Liver (tissue), 3 donors: ENCODE measurements around the gene PGBD5.

ENCODE experiments used
- EGR1 ChIP-seq, 2 donors: IDR thresholded peaks; 2 replicates each; pipeline ENCODE4 v1.6.1; 2016 to 2018; ENCODE audit warnings: antibody characterized with exemption in 2 of 2, low read depth in 2 of 2
- FOXA1 ChIP-seq: IDR thresholded peaks from 2 replicates; pipeline ENCODE4 v1.6.1; 2016; ENCODE audit warnings: antibody characterized with exemption
- GABPA ChIP-seq, 2 donors: IDR thresholded peaks in 1 of 2; conservative IDR thresholded peaks in 1 of 2; 2 replicates each; pipeline ENCODE4 v1.6.1; 2016; ENCODE audit warnings: antibody characterized with exemption in 2 of 2, mild to moderate bottlenecking in 1 of 2, moderate library complexity in 1 of 2
- HNF4A ChIP-seq, 2 donors: conservative IDR thresholded peaks; 2 replicates each; pipeline ENCODE4 v1.6.1; 2016; ENCODE audit warnings: antibody characterized with exemption in 2 of 2, mild to moderate bottlenecking in 2 of 2
- JUND ChIP-seq, 2 donors: IDR thresholded peaks; 2 replicates each; pipeline ENCODE4 v1.6.1; 2016; ENCODE audit warnings: antibody characterized with exemption in 2 of 2
- RAD21 ChIP-seq, 2 donors: IDR thresholded peaks; 2 replicates each; pipeline ENCODE4 v1.6.1; 2016; ENCODE audit warnings: antibody characterized with exemption in 2 of 2, mild to moderate bottlenecking in 2 of 2
- RXRA ChIP-seq, 2 donors: IDR thresholded peaks; 2 replicates each; pipeline ENCODE4 v1.6.1; 2017 to 2018; ENCODE audit warnings: antibody characterized with exemption in 2 of 2, mild to moderate bottlenecking in 1 of 2
- TAF1 ChIP-seq: conservative IDR thresholded peaks from 2 replicates; pipeline ENCODE4 v1.6.1; 2016; ENCODE audit warnings: antibody characterized with exemption, mild to moderate bottlenecking
- YY1 ChIP-seq: IDR thresholded peaks from 2 replicates; pipeline ENCODE4 v1.6.1; 2016; ENCODE audit warnings: antibody characterized with exemption, mild to moderate bottlenecking
- TF ChIP-seq, protein P1 (sequence below): IDR thresholded peaks from 2 replicates; pipeline ENCODE4 v1.6.1; 2016; ENCODE audit warnings: antibody characterized with exemption, mild to moderate bottlenecking
- TF ChIP-seq, protein P2 (sequence below): fragments of 150-350 bp; IDR thresholded peaks from 2 replicates; pipeline ENCODE4 v1.5.1; 2017; ENCODE audit warnings: improper control_type of control experiment, low read depth, low read length; ENCODE audit not compliant: missing input control
- TF ChIP-seq, protein P3 (sequence below): IDR thresholded peaks from 2 replicates; pipeline ENCODE4 v1.6.1; 2016; ENCODE audit warnings: antibody characterized with exemption
- TF ChIP-seq, protein P4 (sequence below): IDR thresholded peaks from 2 replicates; pipeline ENCODE4 v1.6.1; 2016; ENCODE audit warnings: antibody characterized with exemption
- TF ChIP-seq, protein P5 (sequence below): IDR thresholded peaks from 2 replicates; pipeline ENCODE4 v1.6.1; 2016; ENCODE audit warnings: antibody characterized with exemption
- donor health status: healthy.
- donor health status: healthy.

DNA sequence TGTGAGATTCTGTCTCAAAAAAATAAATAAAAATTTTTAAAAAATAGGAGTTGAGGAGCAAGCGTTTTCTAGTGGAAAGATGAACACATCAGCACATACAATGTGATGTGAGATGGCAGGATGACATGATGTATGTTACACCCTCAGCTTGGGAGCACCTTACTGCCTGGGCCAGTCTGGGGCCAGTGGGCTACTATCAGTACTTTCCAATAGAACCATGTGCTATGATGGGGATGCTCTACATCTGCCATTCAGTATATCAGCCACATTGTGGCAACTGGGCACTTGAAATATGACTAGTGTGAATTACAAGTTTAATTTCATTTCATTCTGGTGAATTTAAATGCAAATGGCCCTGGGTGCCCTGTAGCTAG is 156.0 kb downstream of the PGBD5 start:
- TF ChIP-seq, protein P1, sequence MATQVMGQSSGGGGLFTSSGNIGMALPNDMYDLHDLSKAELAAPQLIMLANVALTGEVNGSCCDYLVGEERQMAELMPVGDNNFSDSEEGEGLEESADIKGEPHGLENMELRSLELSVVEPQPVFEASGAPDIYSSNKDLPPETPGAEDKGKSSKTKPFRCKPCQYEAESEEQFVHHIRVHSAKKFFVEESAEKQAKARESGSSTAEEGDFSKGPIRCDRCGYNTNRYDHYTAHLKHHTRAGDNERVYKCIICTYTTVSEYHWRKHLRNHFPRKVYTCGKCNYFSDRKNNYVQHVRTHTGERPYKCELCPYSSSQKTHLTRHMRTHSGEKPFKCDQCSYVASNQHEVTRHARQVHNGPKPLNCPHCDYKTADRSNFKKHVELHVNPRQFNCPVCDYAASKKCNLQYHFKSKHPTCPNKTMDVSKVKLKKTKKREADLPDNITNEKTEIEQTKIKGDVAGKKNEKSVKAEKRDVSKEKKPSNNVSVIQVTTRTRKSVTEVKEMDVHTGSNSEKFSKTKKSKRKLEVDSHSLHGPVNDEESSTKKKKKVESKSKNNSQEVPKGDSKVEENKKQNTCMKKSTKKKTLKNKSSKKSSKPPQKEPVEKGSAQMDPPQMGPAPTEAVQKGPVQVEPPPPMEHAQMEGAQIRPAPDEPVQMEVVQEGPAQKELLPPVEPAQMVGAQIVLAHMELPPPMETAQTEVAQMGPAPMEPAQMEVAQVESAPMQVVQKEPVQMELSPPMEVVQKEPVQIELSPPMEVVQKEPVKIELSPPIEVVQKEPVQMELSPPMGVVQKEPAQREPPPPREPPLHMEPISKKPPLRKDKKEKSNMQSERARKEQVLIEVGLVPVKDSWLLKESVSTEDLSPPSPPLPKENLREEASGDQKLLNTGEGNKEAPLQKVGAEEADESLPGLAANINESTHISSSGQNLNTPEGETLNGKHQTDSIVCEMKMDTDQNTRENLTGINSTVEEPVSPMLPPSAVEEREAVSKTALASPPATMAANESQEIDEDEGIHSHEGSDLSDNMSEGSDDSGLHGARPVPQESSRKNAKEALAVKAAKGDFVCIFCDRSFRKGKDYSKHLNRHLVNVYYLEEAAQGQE: no peak
- TF ChIP-seq TAF1 (no peak), GABPA (IDR thresholded peaks at IDR 0.05 in 1 of 2, conservative IDR thresholded peaks at IDR 0.05 in 1 of 2) (no peak), HNF4A (conservative IDR thresholded peaks at IDR 0.05) (no peak), JUND (IDR thresholded peaks at IDR 0.05) (no peak), RXRA (IDR thresholded peaks at IDR 0.05) (no peak), YY1 (no peak), RAD21 (IDR thresholded peaks at IDR 0.05) (no peak), EGR1 (IDR thresholded peaks at IDR 0.05; ENCODE audit: low read depth in 2 of 2) (no peak), FOXA1 (no peak)
- TF ChIP-seq, protein P2, sequence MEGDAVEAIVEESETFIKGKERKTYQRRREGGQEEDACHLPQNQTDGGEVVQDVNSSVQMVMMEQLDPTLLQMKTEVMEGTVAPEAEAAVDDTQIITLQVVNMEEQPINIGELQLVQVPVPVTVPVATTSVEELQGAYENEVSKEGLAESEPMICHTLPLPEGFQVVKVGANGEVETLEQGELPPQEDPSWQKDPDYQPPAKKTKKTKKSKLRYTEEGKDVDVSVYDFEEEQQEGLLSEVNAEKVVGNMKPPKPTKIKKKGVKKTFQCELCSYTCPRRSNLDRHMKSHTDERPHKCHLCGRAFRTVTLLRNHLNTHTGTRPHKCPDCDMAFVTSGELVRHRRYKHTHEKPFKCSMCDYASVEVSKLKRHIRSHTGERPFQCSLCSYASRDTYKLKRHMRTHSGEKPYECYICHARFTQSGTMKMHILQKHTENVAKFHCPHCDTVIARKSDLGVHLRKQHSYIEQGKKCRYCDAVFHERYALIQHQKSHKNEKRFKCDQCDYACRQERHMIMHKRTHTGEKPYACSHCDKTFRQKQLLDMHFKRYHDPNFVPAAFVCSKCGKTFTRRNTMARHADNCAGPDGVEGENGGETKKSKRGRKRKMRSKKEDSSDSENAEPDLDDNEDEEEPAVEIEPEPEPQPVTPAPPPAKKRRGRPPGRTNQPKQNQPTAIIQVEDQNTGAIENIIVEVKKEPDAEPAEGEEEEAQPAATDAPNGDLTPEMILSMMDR: no peak
- TF ChIP-seq, protein P3, sequence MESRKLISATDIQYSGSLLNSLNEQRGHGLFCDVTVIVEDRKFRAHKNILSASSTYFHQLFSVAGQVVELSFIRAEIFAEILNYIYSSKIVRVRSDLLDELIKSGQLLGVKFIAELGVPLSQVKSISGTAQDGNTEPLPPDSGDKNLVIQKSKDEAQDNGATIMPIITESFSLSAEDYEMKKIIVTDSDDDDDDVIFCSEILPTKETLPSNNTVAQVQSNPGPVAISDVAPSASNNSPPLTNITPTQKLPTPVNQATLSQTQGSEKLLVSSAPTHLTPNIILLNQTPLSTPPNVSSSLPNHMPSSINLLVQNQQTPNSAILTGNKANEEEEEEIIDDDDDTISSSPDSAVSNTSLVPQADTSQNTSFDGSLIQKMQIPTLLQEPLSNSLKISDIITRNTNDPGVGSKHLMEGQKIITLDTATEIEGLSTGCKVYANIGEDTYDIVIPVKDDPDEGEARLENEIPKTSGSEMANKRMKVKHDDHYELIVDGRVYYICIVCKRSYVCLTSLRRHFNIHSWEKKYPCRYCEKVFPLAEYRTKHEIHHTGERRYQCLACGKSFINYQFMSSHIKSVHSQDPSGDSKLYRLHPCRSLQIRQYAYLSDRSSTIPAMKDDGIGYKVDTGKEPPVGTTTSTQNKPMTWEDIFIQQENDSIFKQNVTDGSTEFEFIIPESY: no peak
- TF ChIP-seq, protein P4, sequence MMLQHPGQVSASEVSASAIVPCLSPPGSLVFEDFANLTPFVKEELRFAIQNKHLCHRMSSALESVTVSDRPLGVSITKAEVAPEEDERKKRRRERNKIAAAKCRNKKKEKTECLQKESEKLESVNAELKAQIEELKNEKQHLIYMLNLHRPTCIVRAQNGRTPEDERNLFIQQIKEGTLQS: no peak
- TF ChIP-seq, protein P5, sequence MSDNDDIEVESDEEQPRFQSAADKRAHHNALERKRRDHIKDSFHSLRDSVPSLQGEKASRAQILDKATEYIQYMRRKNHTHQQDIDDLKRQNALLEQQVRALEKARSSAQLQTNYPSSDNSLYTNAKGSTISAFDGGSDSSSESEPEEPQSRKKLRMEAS: no peak
